Suprapubic skin (tissue), 4 donors: ENCODE measurements around the gene ELOB.

Source experiments
- EP300 ChIP-seq: sonication (generic); formaldehyde crosslinking; IDR thresholded peaks from one replicate; pipeline ENCODE4 v1.6.1; 2017; ENCODE audit warnings: antibody characterized with exemption
- POLR2A ChIP-seq, 2 donors: fragments of 450-650 bp; IDR thresholded peaks; one replicate each; pipeline ENCODE4 v1.6.1; 2017; ENCODE audit warnings: antibody characterized with exemption in 2 of 2, mild to moderate bottlenecking in 2 of 2, moderate library complexity in 2 of 2
- POLR2AphosphoS5 ChIP-seq, 3 donors: sonication (generic); formaldehyde crosslinking; IDR thresholded peaks; one replicate each; pipeline ENCODE4 v1.6.1; 2017; ENCODE audit warnings: antibody characterized with exemption in 3 of 3

DNA sequence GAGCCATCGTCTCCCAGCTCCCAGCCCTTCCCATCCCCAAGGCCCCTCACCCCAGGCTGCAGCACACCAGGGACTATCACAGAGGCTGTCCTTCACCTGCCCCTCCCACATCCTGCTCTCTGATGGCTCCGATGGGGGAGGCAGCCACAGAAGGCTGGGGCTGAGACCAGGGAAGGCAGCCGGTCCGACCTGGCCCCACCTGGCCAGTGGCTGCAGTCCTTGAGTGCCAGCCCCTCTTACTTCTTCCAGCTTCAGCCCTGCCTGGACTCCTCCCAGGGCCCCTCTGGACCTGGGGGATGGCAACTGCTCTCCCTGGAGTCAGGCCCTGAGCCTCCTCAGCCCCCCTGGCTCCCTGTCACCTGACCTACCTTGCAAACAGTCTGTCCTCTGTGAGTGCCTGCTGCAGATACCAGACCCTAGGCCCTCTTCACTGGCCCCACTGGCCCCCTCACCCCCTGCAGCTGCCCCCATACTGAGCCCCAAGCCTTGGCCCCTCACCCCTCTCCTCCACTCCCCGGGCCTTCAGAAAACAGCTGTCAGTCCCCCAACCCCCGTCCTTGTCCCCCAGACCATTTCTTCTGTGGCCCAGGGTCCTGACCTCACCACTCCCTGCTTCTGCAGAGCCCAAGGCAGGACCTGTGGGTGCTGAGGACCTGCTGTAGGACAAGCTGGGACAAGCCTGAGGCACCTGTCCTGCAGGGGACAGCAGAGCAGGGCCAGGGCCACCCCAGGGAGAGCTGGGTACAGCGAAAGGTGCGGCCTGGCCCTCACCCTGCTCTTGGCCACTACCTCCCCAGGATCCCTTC is 37.3 kb downstream of the ELOB start:
- TF ChIP-seq POLR2A (IDR thresholded peaks at IDR 0.05) (no peak), POLR2AphosphoS5 (IDR thresholded peaks at IDR 0.05) (no peak), EP300 (no peak)
